Endothelial cell of umbilical vein (primary cell): ENCODE measurements around the gene TBRG1.

Source experiments
- CTCF ChIP-seq, 2 donors: IDR thresholded peaks; 1 replicate in 1 of 2; 2 replicates in 1 of 2; pipeline ENCODE4 v1.5.1; 2011; ENCODE audit warnings: low read length in 2 of 2, mild to moderate bottlenecking in 2 of 2, moderate library complexity in 2 of 2, control low read depth in 1 of 2, inconsistent platforms in 1 of 2, low read depth in 1 of 2; ENCODE audit not compliant: insufficient read depth in 1 of 2; ENCODE audit errors: extremely low read depth in 1 of 2
- MYC ChIP-seq: IDR thresholded peaks from one replicate; pipeline ENCODE4 v1.6.1; 2011; ENCODE audit warnings: mild to moderate bottlenecking, low read depth, low read length
- POLR2A ChIP-seq: IDR thresholded peaks from 2 replicates; pipeline ENCODE4 v1.6.1; 2012; ENCODE audit warnings: low read depth, mild to moderate bottlenecking, control low read depth, low read length
- TF ChIP-seq, protein P1 (sequence below): IDR thresholded peaks from 2 replicates; pipeline ENCODE4 v1.6.1; 2011; ENCODE audit not compliant: insufficient read depth, insufficient read length

DNA sequence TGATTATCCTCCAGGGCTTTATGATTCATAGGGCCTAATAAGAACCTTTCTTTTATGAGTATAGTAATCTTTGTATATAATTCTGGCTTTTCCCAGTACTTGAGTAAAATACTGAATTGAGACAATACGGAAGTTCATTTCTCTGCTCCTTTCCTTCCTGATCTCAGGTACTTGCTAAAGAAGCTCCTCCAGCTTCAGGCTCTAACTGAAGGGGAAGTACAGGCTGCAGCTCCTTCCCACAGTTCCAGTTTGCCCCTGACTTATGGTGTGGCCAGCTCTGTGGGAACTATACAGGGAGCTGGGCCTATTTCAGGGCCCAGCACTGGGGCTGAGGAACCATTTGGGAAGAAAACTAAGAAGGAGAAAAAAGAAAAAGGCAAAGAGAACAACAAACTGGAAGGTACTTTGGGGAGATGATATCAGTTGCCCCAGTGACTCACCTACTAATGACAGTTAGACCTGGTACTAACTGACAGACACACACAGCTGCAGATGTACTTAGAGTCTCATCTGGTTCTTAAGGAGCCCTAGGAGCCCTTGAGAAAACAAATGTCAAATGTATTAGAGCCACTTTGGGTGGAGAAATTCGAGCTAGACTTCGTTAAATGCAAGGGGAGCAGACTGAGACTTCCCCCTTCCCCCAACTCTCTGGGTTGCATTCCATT lies 3.0 kb downstream of the TBRG1 start:
- no peak for TF ChIP-seq CTCF (IDR thresholded peaks at IDR 0.05; ENCODE audit: extremely low read depth in 1 of 2, insufficient read depth in 1 of 2, low read depth in 1 of 2, low read length in 2 of 2)
- no peak for TF ChIP-seq MYC
- TF ChIP-seq, protein P1, sequence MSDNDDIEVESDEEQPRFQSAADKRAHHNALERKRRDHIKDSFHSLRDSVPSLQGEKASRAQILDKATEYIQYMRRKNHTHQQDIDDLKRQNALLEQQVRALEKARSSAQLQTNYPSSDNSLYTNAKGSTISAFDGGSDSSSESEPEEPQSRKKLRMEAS = no peak
- TF ChIP-seq POLR2A = no peak
